ENCODE measurements around the gene RNF103.

DNA sequence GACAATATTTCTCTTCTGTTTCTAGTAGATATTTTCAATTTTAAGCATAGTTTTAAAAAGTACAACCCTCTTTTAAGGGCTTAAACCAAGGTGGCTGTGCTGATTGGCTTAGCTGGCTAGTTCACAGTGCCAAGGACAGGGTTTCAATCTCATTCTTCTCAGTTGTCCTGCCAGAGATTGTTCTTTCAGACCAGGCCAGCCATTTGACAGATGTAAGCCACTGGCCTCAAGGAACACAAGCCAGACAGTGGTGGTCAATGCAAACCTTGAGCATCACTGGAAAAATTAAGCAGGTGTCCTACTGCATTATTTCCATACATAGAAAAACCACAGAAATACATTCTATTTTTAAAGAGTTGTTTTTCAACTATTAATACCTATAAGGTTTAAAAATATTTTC is 5.9 kb downstream of the RNF103 start:
- TF ChIP-seq POLR2AphosphoS5 (IDR thresholded peaks at IDR 0.05; ENCODE audit: low read depth, low read length) (no peak), POLR2A (IDR thresholded peaks at IDR 0.05; ENCODE audit: low read depth, low read length) (no peak), TAF1 (IDR thresholded peaks at IDR 0.05; ENCODE audit: low read depth, low read length) (no peak), SPI1 (IDR thresholded peaks at IDR 0.05; ENCODE audit: low read depth, low read length) (no peak)

All from GM12891 (cell line).